ENCODE data around the gene KCNMB4.

Gene KCNMB4

GRCh38 chr12:70365648-70366518, at the start of gene KCNMB4:
KCNMB4 (plus strand) TSS chr12:70366290; CDS start chr12:70366735, 445 bp downstream.
- peak; percentile 39 for DNase-seq

- DNase-seq: no peak
Measured at GRCh38 chr12:70317781-70318180, 48.3 kb upstream of the KCNMB4 start.

GRCh38 chr12:70319605-70320004, 46.5 kb upstream of the KCNMB4 start:
- DNase-seq: no peak

GRCh38 chr12:70321191-70321590, 44.9 kb upstream of the KCNMB4 start:
- DNase-seq: no peak

GRCh38 chr12:70327541-70327940, 38.5 kb upstream of the KCNMB4 start:
- no peak for DNase-seq

GRCh38 chr12:70329728-70330127, 36.4 kb upstream of the KCNMB4 start:
- no peak for DNase-seq

- no peak for DNase-seq
Measured at GRCh38 chr12:70330158-70330557, 35.9 kb upstream of the KCNMB4 start.

GRCh38 chr12:70332236-70332635, 33.9 kb upstream of the KCNMB4 start:
- DNase-seq: no peak

- no peak for DNase-seq
Measured at GRCh38 chr12:70334742-70335141, 31.3 kb upstream of the KCNMB4 start.

GRCh38 chr12:70338531-70338930, 27.6 kb upstream of the KCNMB4 start:
- no peak for DNase-seq

- no peak for DNase-seq
Measured at GRCh38 chr12:70351076-70351475, 15.0 kb upstream of the KCNMB4 start.

- DNase-seq: no peak
Measured at GRCh38 chr12:70353780-70354660, 12.1 kb upstream of the KCNMB4 start.

- DNase-seq: no peak
Measured at GRCh38 chr12:70354787-70355186, 11.3 kb upstream of the KCNMB4 start.

- no peak for DNase-seq
Measured at GRCh38 chr12:70355972-70356371, 10.1 kb upstream of the KCNMB4 start.

- no peak for DNase-seq
Measured at GRCh38 chr12:70359458-70360197, 6.5 kb upstream of the KCNMB4 start.

- no peak for DNase-seq
Measured at GRCh38 chr12:70360218-70360617, 5.9 kb upstream of the KCNMB4 start.

GRCh38 chr12:70364695-70365397, 1.2 kb upstream of the KCNMB4 start:
- DNase-seq: no peak

GRCh38 chr12:70365398-70365647, 767 bp upstream of the KCNMB4 start:
- no peak for DNase-seq

GRCh38 chr12:70366581-70367257, 629 bp downstream of the KCNMB4 start:
- DNase-seq: peak; percentile 38

GRCh38 chr12:70367258-70368141, 1.4 kb downstream of the KCNMB4 start:
- DNase-seq: peak; percentile 32

- no peak for DNase-seq
Measured at GRCh38 chr12:70372881-70373280, 6.8 kb downstream of the KCNMB4 start.

Data from NCI-H748 treated with DMSO at 0.1 percent for 48 hours (cell line).